Calu3 (cell line): ENCODE measurements around the gene FXN. TPM values are rescaled to one million over a fixed set of nuclear protein-coding genes. Genes with fewer than 3 reads are reported as not detected.

Source experiments
- BruUV-seq: library from RNA; stranded (reverse); fragments of 400-500 nt; replicated peaks from 2 replicates; lab custom pipeline; 2021; lab: Mats Ljungman, UMichigan
- CTCF ChIA-PET: fragments of 300-600 bp; sonication (Branson Sonifier 250); formaldehyde crosslinking; loops from one replicate; lab custom pipeline; 2022; ENCODE audit warnings: antibody characterized with exemption; lab: Charles Lee
- DNase-seq: peaks from one replicate; pipeline ENCODE4 v3.0.0; 2022
- H3K27ac Mint-ChIP-seq: one replicate; pipeline ENCODE4 v1.8.0; 2022; ENCODE audit warnings: mixed read lengths; ENCODE audit not compliant: unreplicated experiment
- H3K27me3 Mint-ChIP-seq: one replicate; pipeline ENCODE4 v1.8.0; 2022; ENCODE audit warnings: mixed read lengths; ENCODE audit not compliant: unreplicated experiment
- H3K36me3 Mint-ChIP-seq: one replicate; pipeline ENCODE4 v1.8.0; 2022; ENCODE audit warnings: mild to moderate bottlenecking, moderate library complexity, mixed read lengths; ENCODE audit not compliant: insufficient read depth, unreplicated experiment
- H3K4me1 Mint-ChIP-seq: one replicate; pipeline ENCODE4 v1.8.0; 2022; ENCODE audit warnings: mild to moderate bottlenecking, low read depth, mixed read lengths; ENCODE audit not compliant: unreplicated experiment
- H3K4me3 Mint-ChIP-seq: one replicate; pipeline ENCODE4 v1.8.0; 2022; ENCODE audit warnings: mild to moderate bottlenecking, low read depth, moderate library complexity, mixed read lengths; ENCODE audit not compliant: unreplicated experiment
- H3K9me3 Mint-ChIP-seq: one replicate; pipeline ENCODE4 v1.8.0; 2022; ENCODE audit warnings: low read depth, mixed read lengths; ENCODE audit not compliant: unreplicated experiment
- intact Hi-C: fragments of 100-400 bp; cut with micrococcal nuclease; formaldehyde crosslinking; loops from one replicate; pipeline ENCODE4 v1.10.0; 2022; ENCODE audit not compliant: unreplicated experiment
- total RNA-seq: library from RNA; stranded (reverse); gene quantifications from 2 replicates; pipeline ENCODE4 v1.2.3, GENCODE V29; 2022
- TF ChIP-seq, protein P1 (sequence below): fragments of 200-600 bp; IDR thresholded peaks from one replicate; pipeline ENCODE4 v1.8.0; 2022; ENCODE audit warnings: antibody characterized with exemption; ENCODE audit not compliant: unreplicated experiment

The FXN gene
- total RNA-seq, 1 experiment from 2014 or later: 12.9 TPM

DNA sequence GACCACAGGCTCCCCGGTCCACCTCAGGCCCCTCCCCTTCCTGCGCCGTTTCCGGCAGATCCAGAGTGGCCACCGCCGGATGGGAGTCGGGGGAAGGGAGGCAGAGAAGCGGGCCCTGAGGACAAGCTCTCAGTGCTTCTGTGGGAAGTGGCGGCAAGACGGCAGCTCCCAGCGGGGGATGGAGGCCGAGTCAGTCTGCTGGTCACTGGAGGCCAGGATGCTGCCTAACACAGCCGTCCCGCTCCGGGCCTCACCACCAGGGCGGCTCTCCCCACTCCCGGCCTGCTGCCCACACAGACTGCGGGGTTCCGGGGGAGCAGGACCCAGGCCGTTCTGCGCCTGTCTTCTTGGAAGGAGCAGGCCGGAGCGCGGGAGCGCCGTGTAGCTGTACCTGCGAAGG, 31.4 kb downstream of the FXN start:
- intact Hi-C loops: no loop called here
- no TSS peak for BruUV-seq
- Mint-ChIP-seq H3K27ac (no peak overlapping the region), H3K36me3 (no peaks in the 10 kb centered on the region), H3K9me3 (no peaks in the 10 kb centered on the region), H3K27me3 (no peaks in the 10 kb centered on the region), H3K4me3 (no peak overlapping the region), H3K4me1 (no peaks in the 10 kb centered on the region)
- CTCF ChIA-PET: no interaction called here
- TF ChIP-seq, protein P1, sequence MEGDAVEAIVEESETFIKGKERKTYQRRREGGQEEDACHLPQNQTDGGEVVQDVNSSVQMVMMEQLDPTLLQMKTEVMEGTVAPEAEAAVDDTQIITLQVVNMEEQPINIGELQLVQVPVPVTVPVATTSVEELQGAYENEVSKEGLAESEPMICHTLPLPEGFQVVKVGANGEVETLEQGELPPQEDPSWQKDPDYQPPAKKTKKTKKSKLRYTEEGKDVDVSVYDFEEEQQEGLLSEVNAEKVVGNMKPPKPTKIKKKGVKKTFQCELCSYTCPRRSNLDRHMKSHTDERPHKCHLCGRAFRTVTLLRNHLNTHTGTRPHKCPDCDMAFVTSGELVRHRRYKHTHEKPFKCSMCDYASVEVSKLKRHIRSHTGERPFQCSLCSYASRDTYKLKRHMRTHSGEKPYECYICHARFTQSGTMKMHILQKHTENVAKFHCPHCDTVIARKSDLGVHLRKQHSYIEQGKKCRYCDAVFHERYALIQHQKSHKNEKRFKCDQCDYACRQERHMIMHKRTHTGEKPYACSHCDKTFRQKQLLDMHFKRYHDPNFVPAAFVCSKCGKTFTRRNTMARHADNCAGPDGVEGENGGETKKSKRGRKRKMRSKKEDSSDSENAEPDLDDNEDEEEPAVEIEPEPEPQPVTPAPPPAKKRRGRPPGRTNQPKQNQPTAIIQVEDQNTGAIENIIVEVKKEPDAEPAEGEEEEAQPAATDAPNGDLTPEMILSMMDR: no peak
- DNase-seq: no peak

DNA sequence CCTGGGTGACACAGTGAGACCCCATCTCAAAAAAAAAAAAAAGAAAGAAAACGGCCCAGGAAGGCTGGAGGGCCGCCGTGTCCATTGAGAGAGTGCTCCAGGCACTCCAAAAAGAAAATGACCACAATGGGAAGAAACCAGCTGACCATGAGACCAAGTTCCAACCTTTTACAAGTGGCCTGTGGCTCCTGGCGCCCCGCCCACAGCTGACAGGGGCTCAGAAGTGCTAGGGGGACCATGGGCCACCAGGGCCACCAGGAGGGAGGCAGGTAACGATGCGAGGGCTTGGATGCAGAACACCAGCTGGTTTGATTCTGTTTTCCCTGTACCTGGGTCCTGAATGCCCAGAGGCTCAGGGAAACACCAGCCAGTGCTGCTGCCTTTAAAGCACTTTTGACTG, 34.6 kb downstream of the FXN start:
- no peaks in the 10 kb centered on the region for H3K36me3 Mint-ChIP-seq
- DNase-seq: no peak
- no peak overlapping the region for H3K27ac Mint-ChIP-seq
- no peak overlapping the region for H3K4me3 Mint-ChIP-seq
- CTCF ChIA-PET: no interaction called here
- no peaks in the 10 kb centered on the region for H3K27me3 Mint-ChIP-seq
- intact Hi-C loops: no loop called here
- TF ChIP-seq, protein P1: no peak
- no peaks in the 10 kb centered on the region for H3K4me1 Mint-ChIP-seq
- no TSS peak for BruUV-seq
- no peaks in the 10 kb centered on the region for H3K9me3 Mint-ChIP-seq

DNA sequence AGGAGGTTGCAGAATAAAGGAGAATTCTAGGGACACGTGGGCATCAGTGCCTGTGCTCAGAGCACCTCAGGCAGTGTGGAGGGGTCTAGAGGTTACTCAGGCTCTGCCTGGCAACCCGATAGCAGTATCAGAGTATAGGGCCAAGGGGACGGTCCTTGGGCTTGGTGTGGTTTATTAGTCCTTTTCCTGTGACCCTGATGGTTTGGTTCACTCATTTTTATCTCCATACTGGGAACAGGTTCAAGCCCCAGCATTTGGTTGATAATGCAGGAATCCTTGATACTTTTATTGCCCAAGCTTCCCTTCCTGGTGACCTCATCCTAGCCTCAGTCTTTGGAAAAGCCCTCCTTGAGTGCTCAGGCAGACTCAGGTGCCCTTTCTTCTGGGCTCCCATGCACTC, 35.5 kb downstream of the FXN start:
- no peaks in the 10 kb centered on the region for H3K36me3 Mint-ChIP-seq
- H3K4me1 Mint-ChIP-seq: no peaks in the 10 kb centered on the region
- TF ChIP-seq, protein P1: no peak
- no peaks in the 10 kb centered on the region for H3K9me3 Mint-ChIP-seq
- CTCF ChIA-PET: no interaction called here
- no TSS peak for BruUV-seq
- intact Hi-C loops: no loop called here
- H3K27me3 Mint-ChIP-seq: no peaks in the 10 kb centered on the region
- no peak for DNase-seq
- no peak overlapping the region for H3K4me3 Mint-ChIP-seq
- no peak overlapping the region for H3K27ac Mint-ChIP-seq

DNA sequence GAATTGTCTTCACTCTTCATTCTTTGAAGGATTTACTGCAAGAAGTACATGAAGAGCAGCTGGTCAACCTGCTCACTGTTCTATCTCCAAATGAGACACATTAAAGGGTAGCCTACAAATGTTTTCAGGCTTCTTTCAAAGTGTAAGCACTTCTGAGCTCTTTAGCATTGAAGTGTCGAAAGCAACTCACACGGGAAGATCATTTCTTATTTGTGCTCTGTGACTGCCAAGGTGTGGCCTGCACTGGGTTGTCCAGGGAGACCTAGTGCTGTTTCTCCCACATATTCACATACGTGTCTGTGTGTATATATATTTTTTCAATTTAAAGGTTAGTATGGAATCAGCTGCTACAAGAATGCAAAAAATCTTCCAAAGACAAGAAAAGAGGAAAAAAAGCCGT, 37.6 kb downstream of the FXN start:
- no peaks in the 10 kb centered on the region for H3K9me3 Mint-ChIP-seq
- no peak for DNase-seq
- no peaks in the 10 kb centered on the region for H3K4me1 Mint-ChIP-seq
- no peaks in the 10 kb centered on the region for H3K36me3 Mint-ChIP-seq
- CTCF ChIA-PET: no interaction called here
- H3K27ac Mint-ChIP-seq: no peak overlapping the region
- no peak overlapping the region for H3K4me3 Mint-ChIP-seq
- TF ChIP-seq, protein P1: no peak
- intact Hi-C loops: no loop called here
- BruUV-seq: no TSS peak
- H3K27me3 Mint-ChIP-seq: no peaks in the 10 kb centered on the region

DNA sequence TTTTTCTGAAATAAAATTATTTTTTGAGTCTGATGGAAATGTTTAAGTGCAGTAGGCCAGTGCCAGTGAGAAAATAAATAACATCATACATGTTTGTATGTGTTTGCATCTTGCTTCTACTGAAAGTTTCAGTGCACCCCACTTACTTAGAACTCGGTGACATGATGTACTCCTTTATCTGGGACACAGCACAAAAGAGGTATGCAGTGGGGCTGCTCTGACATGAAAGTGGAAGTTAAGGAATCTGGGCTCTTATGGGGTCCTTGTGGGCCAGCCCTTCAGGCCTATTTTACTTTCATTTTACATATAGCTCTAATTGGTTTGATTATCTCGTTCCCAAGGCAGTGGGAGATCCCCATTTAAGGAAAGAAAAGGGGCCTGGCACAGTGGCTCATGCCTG, 39.2 kb downstream of the FXN start:
- no peaks in the 10 kb centered on the region for H3K27me3 Mint-ChIP-seq
- intact Hi-C loops: no loop called here
- H3K36me3 Mint-ChIP-seq: no peaks in the 10 kb centered on the region
- H3K4me1 Mint-ChIP-seq: no peaks in the 10 kb centered on the region
- no TSS peak for BruUV-seq
- CTCF ChIA-PET: no interaction called here
- no peaks in the 10 kb centered on the region for H3K9me3 Mint-ChIP-seq
- DNase-seq: no peak
- no peak overlapping the region for H3K4me3 Mint-ChIP-seq
- H3K27ac Mint-ChIP-seq: no peak overlapping the region
- TF ChIP-seq, protein P1: no peak
